IPS DF 19.7 (cell line): ENCODE measurements around the gene RTF2.

ENCODE experiments used
- DNase-seq: peaks from one replicate; pipeline ENCODE4 v3.0.0-alpha.2; 2013; ENCODE audit warnings: low read depth, low spot score

Gene RTF2

DNA sequence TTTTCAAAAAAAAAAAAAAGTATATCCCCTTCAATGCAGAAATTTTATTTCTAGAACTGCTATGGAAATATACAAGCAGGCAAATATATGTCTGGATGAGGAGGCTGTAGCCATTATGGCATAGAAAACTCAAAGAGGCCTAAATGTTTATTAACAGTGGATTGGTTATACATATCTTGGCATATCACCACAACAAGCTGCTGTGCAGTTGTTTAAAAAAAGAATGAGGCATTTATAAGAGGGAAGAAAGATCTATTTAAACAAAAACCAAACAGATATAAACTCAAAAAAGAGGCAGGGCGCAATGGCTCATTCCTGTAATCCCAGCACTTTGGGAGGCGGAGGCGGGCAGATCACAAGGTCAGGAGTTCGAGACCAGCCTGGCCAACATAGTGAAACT is 30.1 kb upstream of the RTF2 start:
- no peak for DNase-seq

DNA sequence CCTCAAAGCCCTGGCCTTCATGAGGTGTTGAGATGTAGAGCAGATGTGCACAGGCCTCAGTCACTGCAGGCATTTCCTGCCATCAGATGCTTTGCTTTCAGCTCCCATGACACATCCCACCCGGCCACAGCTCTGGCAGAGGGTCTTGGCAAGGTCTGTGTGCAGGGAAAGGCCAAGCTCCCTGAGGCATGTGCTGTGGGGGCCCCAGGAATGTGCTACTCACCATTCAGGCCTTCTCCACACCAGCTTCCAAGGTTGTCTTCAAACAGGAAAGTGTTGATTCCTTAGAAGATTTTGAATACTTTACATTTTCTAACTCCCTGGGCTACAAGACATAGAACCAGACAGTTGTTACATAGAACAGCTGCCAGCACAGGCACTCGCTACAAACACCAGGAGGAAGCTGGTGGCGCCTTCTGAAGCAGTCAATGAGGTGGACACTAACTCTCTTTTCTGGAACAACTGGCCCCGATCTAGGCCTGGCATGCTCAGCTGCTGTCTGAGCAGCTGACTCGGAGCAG is 28.6 kb upstream of the RTF2 start:
- DNase-seq: no peak

DNA sequence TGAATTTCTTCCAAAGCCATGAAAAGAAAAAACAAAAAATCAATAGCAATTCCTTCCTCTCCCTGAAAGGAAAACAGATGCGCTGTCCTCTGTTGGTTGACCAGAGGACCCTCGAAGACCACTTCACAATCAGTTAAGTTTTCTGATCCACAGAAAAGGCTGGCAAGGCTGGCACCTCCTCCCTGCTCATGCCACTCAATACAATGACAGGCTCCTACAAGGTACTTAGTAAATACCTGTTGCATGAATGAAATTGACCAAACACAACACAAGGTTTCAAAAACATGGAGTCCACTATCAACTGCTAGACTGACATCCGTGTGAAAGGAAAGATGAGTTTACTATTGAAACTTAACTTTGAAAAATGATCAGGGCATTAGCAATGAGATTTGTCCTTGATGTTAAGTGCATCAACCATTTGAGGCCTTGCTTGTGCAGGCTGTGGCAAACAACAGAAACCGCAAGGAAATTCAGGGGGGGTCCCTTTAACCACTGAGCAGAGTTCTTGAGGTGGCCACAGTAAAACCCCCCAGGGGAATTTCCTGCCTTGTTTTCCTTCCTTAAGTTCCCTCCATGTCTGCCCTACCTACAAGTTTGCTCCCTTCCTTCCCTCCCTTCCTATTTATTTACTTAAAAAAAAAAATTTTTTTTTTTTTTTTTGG is 27.9 kb upstream of the RTF2 start:
- no peak for DNase-seq

DNA sequence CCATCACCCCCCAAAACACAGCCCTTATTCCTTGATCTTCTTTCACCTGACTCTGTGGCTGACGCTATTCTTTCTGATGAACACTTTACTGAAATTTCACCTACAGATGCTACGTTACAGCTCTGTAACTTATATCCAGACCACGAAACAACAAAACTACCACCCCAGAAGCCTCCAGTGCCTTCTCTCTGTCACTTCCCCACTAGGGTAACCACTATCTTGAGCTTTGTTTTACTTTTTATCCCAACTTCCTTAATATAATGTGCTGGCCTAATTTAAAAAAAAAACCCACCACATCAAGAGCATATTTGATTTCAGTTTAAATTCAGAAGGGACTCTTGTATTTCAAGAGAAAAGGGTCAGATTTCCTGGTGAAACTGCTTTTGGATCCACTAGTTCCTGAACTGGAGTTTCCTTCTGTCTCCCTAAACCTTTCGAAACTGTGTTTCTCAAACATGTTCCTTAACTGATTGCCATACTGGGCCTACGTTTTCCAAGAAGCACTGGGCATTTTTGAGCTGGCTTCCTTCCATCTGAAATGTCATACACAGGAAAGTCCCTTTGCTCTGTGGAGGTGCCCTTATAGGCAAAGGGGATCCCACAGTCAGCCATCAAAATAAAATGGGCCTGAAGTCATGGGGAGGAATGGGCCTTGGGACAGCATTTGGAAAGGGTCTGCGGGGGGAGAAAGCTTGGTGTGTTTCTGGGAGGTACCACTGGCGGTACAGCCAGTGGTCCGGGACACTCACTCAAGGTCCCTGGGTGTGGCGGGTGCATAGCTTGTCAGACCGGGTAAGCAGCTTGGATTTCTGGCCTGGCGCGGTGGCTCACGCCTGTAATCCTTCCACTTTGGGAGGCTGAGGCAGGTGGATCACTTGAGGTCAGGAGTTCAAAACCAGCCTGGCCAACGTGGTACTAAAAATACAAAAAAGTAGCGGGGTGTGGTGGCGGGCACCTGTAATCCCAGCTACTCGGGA is 25.8 kb upstream of the RTF2 start:
- DNase-seq: no peak

DNA sequence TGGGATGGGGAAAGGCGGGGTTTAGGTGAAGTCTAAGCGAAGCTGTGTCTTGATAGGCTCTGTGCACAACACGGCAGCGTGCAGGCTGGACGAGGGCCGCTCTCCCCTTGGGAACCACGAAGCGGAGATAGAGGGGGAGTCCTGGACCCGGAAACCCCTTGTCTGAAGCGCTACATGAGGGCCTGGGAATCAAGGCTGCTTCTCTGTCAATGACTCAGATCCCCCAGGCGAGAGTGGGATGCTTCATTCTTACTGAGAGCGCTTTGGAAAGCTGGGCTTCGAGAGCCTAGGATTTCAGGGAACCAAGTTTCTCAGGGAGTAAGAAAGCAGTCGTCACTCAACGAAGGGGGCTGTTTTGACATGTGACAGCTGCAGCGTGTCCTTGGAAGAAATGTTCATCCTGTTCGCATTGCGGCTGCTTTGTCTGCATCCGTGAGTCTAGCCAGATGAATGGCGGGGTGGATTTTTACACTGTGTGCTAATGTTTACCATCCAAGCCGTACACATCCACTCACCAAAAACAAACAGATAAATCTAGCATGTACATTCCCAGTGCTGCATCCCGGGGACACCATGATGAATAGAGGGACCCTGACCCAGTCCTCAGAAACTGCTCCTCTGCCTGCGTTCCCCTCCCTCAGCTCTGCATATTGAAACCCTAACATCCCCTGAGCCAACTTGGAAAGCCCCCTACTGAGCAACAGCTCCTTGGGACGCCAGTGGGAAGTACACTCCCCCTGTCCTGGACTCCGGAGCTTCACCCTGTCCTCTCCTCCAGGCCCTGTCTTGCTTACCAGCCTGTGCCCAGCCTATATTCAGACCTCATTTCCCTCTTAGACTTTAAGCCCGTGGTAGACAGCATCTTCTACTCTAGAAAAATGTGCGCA is 24.5 kb upstream of the RTF2 start:
- no peak for DNase-seq

DNA sequence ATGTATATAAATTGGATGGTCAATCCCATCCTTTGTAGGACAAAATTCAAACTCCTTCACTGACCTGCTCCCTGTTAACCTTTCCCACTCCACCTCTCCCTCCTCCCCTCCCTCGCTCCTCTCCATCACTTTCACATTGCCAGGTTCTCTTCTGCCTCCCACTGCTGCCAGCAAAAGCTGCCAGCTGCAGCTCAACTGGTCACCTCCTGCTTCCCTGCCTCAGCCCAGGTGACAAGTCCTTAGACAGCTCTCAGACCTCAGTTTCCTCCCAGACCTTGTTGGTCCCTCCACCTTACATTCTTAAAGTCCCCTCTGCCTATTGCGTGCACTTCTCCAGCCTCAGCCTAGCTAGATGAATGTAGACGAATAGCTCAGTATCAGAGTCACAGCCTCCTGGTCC is 23.3 kb upstream of the RTF2 start:
- DNase-seq: no peak

DNA sequence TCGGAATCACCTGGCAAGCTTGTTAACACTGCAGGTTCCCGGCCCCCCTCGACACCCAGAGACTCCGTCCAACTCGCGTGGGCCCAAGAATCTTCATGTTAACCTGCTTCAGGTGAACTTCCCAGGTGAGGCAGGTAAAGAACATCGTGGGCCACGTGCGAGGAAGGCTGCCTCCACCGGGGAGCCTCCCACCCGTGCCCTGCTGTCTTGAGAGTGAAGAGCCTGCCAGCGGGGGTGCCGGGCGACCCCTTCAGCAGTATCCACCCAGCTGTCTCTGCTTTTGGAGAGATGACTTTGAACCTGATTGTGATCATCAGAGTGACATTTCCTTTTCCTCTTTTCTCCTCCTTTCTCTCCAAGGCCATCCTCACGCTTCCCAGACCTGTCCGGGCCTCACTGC is 22.9 kb upstream of the RTF2 start:
- DNase-seq: no peak

DNA sequence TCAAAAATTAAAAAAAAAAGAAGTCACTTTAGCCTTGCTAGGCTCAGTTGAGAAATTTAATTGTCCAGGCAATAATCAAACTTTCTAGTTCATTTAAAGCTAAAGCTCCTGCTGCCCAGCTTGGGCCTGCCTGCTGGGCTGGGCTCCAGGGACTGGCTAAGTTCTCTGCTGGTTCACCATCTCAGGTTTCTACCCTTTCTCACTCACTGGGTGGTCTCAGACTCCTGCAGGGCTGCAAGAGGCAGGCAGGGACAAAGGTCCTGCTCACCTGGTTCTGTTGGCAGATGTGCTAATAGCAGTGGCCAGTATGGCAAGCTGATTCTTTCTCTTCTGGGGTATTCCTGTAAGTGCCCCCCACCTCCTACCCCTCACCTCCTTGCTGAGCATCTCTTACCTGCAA is 21.2 kb upstream of the RTF2 start:
- DNase-seq: no peak

DNA sequence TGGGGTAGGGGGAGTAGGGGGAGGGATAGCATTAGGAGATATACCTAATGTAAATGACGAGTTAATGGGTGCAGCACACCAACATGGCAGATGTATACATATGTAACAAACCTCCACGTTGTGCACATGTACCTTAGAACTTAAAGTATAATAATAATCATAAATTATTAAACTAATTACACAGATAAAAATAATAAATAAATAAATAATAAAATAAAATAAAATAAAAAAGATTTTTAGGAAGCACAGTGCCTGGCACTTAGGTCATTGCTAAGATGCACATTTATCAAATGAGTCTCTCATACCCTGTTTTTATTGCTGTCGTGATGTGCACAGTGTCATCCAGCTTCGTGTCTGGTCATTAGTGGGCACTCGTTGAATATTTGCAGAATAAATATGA is 19.0 kb upstream of the RTF2 start:
- DNase-seq: no peak

DNA sequence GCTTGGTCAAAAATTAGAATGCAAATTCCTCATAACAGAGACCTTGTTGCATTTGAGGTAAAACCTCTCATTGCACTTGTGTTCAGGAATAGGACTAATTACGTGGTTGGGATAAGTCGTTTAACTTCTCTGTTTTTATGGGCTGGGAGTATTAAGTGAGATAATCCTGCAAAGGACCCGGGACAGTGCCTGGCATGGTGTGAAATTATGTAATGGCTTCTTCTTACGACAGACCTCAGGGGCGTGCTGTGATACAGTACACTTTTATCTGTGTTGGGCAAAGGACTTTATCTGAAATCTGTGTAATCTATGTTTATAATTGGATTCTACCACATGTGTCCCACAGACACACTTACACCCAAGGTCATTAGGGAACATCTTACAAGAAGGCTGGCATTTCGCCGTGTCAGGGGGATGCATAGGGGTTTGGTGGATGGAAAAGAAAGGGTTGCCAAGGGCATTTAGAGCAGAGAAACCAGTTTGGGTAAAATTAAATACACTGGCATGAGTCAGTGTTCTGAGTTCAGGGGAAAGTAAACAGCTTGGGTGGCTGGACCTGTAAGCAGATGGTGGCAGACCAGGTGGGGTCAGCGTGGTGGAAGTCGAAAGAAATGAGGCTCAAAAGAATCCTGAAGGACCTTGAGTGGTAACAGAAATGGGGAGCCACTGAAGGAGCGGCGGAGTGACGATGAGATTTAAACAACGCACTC is 17.2 kb upstream of the RTF2 start:
- DNase-seq: no peak

DNA sequence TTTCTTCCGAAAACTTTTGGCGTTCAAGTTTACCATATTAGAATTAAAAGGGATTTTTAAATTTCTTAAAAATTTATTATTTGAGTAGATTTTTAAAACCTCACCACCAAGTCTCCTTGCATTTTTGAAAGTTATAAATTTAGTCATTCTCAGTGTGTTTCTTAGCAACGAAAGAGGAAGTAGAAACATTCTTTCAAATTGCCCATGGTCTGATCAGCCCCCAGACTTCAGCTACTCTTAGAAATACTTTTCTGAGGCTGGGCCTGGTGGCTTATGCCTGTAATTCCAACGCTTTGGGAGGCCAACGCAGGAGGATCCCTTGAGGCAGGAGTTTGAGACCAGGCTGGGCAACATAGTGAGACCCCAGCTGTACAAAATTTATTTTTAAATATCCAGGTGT is 15.1 kb upstream of the RTF2 start:
- DNase-seq: no peak

DNA sequence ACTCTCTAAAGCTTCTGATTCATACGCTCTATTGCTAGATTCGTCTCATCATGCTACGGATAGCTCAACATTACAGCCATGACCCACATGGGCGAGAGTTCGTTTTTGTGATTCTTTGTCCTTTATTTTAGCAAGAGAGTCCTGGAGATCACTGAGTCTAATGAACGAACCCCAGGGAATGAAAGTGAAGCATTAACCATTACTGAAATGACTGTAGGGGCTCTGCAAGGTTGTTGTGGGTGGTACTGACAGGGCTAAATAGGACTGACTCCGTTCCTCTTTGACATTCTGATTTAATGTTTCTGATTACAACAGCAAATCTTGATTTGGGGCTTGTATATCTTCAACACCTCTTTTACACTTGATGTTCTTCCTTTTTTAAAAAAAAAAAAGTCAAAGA is 13.7 kb upstream of the RTF2 start:
- DNase-seq: no peak

DNA sequence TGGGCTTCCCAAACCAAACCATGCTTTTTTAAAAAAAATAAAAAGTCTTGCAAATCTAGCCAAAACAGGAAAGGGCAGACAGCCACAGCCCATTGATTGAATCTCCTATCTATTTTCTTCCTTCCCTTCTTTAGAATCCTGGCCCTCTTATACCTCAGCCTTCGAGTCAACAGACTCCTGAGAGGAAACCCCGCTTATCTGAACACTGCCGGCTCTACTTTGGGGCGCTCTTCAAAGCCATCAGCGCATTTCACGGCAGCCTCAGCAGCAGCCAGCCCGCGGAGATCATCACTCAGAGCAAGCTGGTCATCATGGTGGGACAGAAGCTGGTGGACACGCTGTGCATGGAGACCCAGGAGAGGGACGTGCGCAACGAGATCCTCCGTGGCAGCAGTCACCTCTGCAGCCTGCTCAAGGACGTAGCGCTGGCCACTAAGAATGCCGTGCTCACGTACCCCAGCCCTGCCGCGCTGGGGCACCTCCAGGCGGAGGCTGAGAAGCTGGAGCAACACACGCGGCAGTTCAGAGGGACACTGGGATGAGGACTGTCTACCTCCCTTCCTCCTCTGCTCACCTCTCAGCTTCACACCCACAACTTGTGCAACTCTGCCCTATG is 10.1 kb upstream of the RTF2 start:
- DNase-seq: no peak

DNA sequence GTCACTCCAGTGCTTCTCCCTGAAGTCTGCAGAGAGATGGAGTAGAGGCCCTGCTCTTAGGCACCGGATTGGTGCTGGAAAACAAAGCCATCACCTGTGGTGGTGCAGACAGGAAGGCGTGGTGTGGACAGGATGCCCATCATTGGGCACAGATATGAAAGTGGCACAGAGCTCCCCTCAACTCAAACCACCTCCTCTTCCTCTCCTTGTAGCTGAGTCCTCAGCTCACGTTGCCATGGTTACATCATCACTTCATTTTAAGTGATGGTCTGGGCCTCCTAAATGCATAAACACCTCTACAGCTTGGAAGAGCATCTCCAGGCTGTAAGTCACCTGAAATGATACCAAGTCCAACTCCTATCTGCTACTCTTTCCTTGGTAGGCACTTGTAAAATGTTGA is 8.0 kb upstream of the RTF2 start:
- no peak for DNase-seq

DNA sequence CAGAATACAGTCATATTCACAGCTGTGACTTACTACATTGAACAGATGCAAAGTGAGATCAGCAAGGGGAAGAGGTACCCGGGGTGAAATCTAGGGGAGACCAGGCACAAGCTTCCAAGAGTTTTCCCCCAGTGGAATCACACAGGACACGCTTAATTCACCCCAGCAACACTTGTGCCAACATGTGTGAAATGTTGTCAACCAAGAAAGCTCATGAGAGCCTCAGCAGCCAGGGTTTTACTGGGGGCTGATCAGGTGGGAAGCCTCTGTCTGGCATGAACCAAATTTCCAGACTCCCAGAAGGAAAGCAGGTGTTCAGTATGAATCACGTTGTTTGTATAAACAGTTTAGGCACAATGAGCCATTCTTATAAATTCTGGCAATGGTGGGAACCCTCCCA is 6.9 kb upstream of the RTF2 start:
- no peak for DNase-seq

DNA sequence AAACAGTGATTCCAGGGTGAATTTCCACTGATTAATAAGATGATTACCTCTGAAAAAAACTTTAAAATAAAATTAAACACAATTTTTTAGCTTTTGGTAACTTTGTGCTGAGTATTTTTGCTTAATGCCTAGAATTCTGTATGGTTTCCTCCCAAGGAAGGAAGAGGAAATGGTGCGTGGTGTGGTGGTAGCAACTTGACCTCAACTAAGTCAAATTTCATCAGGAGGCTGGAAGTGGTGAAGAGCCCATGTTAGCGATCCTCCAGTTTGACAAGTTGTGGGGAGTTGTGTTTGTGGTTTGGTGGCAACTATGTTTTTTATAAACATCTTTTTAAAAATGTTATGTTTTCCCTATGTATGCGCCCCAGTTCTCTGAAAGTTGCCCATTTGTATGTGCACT is 5.0 kb upstream of the RTF2 start:
- no peak for DNase-seq

DNA sequence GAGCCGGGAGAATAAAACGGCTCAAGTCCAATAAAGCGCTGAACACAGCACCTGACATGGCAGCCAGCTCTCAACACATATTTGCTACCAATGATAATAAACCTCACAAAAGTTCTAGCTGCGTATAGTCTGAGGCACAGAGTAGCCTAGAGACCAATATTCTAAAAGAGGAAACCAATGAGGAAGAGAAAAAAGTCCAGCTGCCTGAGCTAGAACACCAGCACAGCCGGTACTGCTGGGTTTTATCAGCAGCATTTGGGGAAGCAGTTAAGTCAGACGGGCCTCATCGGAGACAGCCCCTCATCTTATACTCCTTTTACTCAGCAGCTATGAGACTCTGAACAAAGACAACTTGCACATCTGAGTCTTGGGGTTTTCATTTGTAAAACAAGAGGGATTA is 2.4 kb upstream of the RTF2 start:
- DNase-seq: no peak

DNA sequence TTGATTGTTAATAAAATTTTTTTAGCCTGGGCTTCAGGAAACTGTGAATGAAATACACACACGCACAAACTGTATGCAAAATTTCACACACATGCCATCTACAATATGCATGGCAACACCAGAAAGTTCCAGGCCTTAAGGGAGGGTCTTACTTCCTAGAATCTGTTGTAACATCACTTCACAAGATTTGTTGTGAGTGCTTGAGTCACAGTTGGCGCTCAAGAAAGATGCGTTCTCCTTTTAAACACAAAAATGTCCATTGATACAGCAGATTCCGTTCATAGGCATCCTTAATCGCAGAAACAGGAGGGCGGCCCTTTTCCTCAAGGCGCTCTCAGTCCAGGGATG is 485 bp upstream of the RTF2 start:
- no peak for DNase-seq

DNA sequence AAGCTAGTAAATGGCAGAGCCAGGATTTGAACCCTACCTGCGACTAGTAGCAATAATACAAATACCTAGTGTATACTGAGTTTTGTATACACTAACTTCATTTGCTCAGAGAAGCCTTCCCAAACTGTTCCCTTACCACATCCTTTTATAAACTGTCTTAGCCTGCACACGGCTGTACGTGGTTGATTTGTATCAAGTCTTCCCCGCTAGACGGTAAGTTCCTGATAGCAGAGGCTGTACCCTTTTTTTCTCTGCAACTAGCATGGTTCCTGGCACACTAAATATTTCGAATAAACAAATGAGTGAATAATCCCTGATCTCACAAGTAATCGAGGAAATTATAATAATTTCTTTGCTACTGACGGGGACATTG is 636 bp downstream of the RTF2 start:
- DNase-seq: no peak

DNA sequence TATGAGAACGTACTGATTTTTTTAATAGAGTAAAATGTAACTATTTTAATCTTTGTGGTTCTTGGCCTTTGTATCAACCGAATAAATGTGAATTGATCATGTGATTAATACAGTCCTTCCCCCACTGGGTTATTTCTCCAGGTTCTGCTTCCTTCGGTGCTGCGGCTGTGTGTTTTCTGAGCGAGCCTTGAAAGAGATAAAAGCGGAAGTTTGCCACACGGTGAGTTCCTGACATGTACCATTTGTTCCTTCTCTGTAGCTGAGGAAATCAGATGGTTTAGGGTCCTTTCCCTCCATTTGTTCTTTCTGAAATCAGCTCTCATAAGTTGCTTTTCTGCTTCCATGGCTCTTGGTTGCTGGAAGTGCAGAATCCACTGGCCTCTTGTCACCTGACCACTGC is 15.5 kb downstream of the RTF2 start:
- no peak for DNase-seq

DNA sequence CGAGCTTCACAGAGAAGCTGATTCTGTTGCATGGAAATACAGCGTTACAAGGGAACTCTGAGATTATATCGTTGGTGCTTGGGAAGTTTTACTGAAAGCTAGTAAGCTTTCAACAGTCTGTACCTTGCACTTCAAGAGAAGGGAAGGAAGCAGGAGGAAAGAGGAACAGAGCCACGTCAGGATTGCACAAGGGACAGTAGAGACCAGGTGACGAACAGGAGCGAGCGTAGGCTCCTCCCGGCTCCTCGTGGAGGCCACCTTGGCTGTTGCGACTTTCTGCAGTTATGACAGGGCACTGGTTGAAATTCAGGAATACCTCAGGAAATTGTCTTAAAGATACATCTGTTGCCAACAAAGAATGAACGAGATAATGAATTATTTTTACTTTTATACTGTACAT is 18.8 kb downstream of the RTF2 start:
- no peak for DNase-seq
